Progenitor cell of endocrine pancreas (in vitro differentiated cells): Measurements from ENCODE around the gene MYL2. TPM values are rescaled to one million over a fixed set of nuclear protein-coding genes. Genes with fewer than 3 reads are reported as not detected.
"Not testable (repeated sequence)": the region's sequence is repeated elsewhere in the genome, so short reads cannot be mapped to it uniquely, and the experiment has no call there.

Experiments used
- DNase-seq: peaks from one replicate; pipeline ENCODE4 v3.0.0; 2021; ENCODE audit warnings: low spot score; ENCODE audit not compliant: unreplicated experiment
- H3K27ac Mint-ChIP-seq: 2 replicates; pipeline ENCODE4 v1.8.0; 2021; ENCODE audit warnings: mild to moderate bottlenecking, moderate library complexity, mixed read lengths
- H3K27me3 Mint-ChIP-seq: 2 replicates; pipeline ENCODE4 v1.8.0; 2021; ENCODE audit warnings: mixed read lengths
- H3K36me3 Mint-ChIP-seq: 2 replicates; pipeline ENCODE4 v1.8.0; 2022; ENCODE audit warnings: mixed read lengths; ENCODE audit not compliant: insufficient read depth
- H3K4me1 Mint-ChIP-seq: 2 replicates; pipeline ENCODE4 v1.8.0; 2021; ENCODE audit warnings: low read depth, mixed read lengths
- H3K4me3 Mint-ChIP-seq: 2 replicates; pipeline ENCODE4 v1.8.0; 2021; ENCODE audit warnings: low read depth, mild to moderate bottlenecking, moderate library complexity, mixed read lengths
- H3K9me3 Mint-ChIP-seq: 2 replicates; pipeline ENCODE4 v1.8.0; 2021; ENCODE audit warnings: low read depth, mixed read lengths
- total RNA-seq: library from RNA; stranded (reverse); gene quantifications from 2 replicates; pipeline ENCODE4 v1.2.1, GENCODE V29; 2021
- TF ChIP-seq, protein P1 (sequence below): fragments of 200-600 bp; sonication (generic); IDR thresholded peaks from one replicate; pipeline ENCODE4 v1.5.0; 2021; ENCODE audit warnings: antibody characterized with exemption, mild to moderate bottlenecking; ENCODE audit not compliant: unreplicated experiment

Gene MYL2
- total RNA-seq, 1 donor from 2014 or later = not detected

DNA sequence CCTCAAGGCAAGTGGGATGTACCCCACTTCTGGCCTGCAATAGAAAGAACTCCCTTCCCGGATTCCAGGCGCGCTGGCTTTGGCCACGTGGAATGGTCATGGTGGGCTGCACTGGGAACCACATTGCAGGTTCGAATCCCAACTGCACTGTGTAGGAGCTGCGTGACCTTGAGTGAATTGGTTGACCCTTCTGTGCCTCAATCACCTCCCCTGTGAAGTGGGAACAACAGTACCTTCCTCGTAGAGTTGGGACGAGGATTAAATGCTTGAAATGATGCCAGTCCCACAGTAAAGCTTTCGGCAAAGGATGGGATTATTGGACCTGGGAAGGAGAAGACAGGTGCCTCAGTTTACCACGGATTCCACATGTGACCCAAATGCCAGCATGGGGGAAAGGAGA, 36.8 kb upstream of the MYL2 start:
- no peak for DNase-seq
- peaks cover 3% of the 10 kb centered on the region for H3K9me3 Mint-ChIP-seq
- H3K36me3 Mint-ChIP-seq = no peaks in the 10 kb centered on the region
- H3K4me1 Mint-ChIP-seq = no peaks in the 10 kb centered on the region
- H3K27ac Mint-ChIP-seq = no peak overlapping the region
- TF ChIP-seq, protein P1, sequence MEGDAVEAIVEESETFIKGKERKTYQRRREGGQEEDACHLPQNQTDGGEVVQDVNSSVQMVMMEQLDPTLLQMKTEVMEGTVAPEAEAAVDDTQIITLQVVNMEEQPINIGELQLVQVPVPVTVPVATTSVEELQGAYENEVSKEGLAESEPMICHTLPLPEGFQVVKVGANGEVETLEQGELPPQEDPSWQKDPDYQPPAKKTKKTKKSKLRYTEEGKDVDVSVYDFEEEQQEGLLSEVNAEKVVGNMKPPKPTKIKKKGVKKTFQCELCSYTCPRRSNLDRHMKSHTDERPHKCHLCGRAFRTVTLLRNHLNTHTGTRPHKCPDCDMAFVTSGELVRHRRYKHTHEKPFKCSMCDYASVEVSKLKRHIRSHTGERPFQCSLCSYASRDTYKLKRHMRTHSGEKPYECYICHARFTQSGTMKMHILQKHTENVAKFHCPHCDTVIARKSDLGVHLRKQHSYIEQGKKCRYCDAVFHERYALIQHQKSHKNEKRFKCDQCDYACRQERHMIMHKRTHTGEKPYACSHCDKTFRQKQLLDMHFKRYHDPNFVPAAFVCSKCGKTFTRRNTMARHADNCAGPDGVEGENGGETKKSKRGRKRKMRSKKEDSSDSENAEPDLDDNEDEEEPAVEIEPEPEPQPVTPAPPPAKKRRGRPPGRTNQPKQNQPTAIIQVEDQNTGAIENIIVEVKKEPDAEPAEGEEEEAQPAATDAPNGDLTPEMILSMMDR = no peak
- peaks cover 23% of the 10 kb centered on the region for H3K27me3 Mint-ChIP-seq
- H3K4me3 Mint-ChIP-seq = no peak overlapping the region

DNA sequence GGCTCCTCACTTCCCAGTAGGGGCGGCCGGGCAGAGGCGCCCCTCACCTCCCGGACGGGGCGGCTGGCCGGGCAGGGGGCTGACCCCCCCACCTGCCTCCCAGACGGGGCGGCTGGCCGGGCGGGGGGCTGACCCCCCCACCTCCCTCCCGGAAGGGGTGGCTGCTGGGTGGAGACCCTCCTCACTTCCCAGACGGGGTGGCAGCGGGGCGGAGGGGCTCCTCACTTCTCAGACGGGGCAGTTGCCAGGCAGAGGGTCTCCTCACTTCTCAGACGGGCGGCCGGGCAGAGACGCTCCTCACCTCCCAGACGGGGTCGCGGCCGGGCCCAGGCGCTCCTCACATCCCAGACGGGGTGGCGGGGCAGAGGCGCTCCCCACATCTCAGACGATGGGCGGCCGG, 30.5 kb upstream of the MYL2 start:
- peaks cover 25% of the 10 kb centered on the region for H3K9me3 Mint-ChIP-seq
- not testable (repeated sequence) for H3K4me1 Mint-ChIP-seq, H3K27ac Mint-ChIP-seq

DNA sequence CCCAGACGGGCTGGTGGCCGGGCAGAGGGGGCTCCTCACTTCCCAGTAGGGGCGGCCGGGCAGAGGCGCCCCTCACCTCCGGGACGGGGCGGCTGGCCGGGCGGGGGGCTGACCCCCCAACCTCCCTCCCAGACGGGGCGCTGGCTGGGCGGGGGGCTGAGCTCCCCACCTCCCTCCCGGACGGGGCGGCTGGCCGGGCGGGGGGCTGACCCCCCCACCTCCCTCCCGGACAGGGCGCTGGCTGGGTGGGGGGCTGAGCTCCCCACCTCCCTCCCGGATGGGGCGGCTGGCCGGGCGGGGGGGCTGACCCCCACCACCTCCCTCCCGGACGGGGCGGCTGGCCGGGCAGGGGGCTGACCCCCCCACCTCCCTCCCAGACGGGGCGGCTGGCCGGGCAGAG, 30.1 kb upstream of the MYL2 start:
- H3K4me3 Mint-ChIP-seq, H3K27ac Mint-ChIP-seq, H3K27me3 Mint-ChIP-seq, H3K4me1 Mint-ChIP-seq, H3K36me3 Mint-ChIP-seq, DNase-seq: not testable (repeated sequence)
- peaks cover 28% of the 10 kb centered on the region for H3K9me3 Mint-ChIP-seq

More for the DNA sequence above, 30.5 kb upstream of the MYL2 start:
- DNase-seq, H3K4me3 Mint-ChIP-seq, H3K36me3 Mint-ChIP-seq, H3K27me3 Mint-ChIP-seq: not testable (repeated sequence)

DNA sequence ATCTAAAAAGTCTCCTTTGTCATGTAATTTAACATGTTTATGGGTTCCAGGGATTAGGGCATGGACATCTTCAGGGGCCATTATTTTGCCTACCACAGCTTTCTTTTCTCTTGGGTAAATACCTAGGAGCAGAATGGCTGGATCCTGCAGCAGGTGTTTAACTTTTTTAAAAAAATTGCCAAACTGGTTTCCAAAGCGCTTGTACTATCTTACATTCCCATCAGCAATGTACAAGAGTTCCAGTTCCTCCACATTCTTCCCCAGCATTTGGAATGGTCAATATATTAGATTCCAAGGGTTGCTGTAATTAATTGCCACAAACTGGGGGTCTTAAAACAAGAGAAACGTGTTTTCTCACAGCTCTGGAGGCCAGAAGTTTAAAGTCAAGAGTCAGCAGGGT, 27.7 kb upstream of the MYL2 start:
- Mint-ChIP-seq H3K27me3 (peaks cover 2% of the 10 kb centered on the region), H3K9me3 (peaks cover 29% of the 10 kb centered on the region), H3K27ac (no peak overlapping the region), H3K4me1 (no peaks in the 10 kb centered on the region), H3K4me3 (no peak overlapping the region), H3K36me3 (no peaks in the 10 kb centered on the region)
- TF ChIP-seq, protein P1 = no peak
- no peak for DNase-seq

DNA sequence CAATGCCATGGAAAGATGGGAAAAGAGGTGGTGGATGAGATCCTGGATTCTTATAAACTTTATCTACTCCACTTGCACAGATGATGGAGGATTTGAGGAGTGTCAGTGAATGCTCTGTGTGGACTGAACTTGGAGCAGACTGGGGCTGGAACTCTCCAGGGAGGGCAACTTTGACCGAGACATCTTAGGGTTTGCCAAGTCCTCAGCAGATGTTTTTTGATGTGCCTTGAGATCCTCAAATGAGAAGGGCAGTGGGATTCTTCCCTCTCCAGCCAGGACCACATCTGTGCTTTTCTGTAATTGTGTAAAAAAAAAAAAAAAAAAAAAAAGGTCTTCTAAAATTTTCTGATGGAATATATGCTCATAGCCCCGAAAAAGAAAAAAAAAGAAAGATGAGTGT, 23.0 kb upstream of the MYL2 start:
- no peak overlapping the region for H3K4me3 Mint-ChIP-seq
- no peaks in the 10 kb centered on the region for H3K36me3 Mint-ChIP-seq
- no peak overlapping the region for H3K27ac Mint-ChIP-seq
- no peak for DNase-seq
- no peaks in the 10 kb centered on the region for H3K4me1 Mint-ChIP-seq
- H3K27me3 Mint-ChIP-seq = no peaks in the 10 kb centered on the region
- peaks cover 18% of the 10 kb centered on the region for H3K9me3 Mint-ChIP-seq
- TF ChIP-seq, protein P1 = no peak

DNA sequence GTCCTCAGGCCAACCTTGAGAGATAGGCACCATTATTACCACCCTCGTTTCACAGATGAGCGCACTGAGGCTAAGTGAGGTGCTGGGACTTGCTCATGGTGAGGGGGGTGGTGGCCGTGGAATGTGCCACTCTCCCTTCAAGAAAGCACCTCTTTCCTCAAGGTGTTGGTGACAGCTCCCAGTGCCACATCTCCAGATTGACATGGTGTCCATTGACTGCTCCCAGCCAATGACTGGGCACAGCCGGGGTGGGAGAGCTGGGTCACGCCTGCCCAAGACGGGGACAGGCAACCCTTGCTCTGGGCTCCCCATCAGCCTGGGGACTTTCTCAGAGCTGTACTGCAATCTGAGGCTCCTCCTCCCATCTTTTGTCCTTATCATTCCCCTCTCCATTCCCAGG, 21.0 kb upstream of the MYL2 start:
- Mint-ChIP-seq H3K36me3 (no peaks in the 10 kb centered on the region), H3K4me3 (no peak overlapping the region), H3K4me1 (no peaks in the 10 kb centered on the region), H3K9me3 (peaks cover 5% of the 10 kb centered on the region), H3K27ac (no peak overlapping the region), H3K27me3 (peaks cover 10% of the 10 kb centered on the region)
- TF ChIP-seq, protein P1 = no peak
- DNase-seq = no peak
